Heart left ventricle (tissue), 13 donors: Measurements from ENCODE around the gene C14orf180.

Experiments
- CTCF ChIP-seq, 12 donors: fragments of 200-600 bp; sonication (generic) in 4 of 12; IDR thresholded peaks; one replicate each; pipeline versions ENCODE4 v1.5.0 to v1.8.0; 2018 to 2022; ENCODE audit warnings: antibody characterized with exemption in 12 of 12, mild to moderate bottlenecking in 5 of 12
- POLR2A ChIP-seq, 2 donors: fragments of 450-650 bp; IDR thresholded peaks; one replicate each; pipeline ENCODE4 v1.6.1; 2017; ENCODE audit warnings: antibody characterized with exemption in 2 of 2, mild to moderate bottlenecking in 2 of 2, moderate library complexity in 2 of 2
- donor health status: ischemic (EF 13 %, LVEDD 7.1; RV severe dilation, severe dysfunction).
- donor health status: DM: no; HTN: yes; CAD: no.
- donor health status: DM: no; HTN: no; CAD: no.
- donor health status: ischemic (EF 25% LVEDD 6.9; RV normal size, moderate dysfunction).
- donor health status: ischemic (EF 25% LVEDD 5.7; RV mildly dilated, moderate dysfunction).
- donor health status: ischemic (EF 35%, LVEDD 5.7; RV mildly dilated, moderate dysfunction).
- donor health status: nonischemic (EF 11% LVEDD 7.7; RV severe dilation, severe dysfunction).
- donor health status: DM: yes; HTN: yes; CAD: no.
- donor health status: PGD.
- donor health status: ischemic (EF 29% LVEDD 5.4; RV normal size, mild dysfunction).
- donor health status: nonischemic (EF 23%, LVEDD 6.1; RV moderate dilation, normal function).

- TF ChIP-seq CTCF (IDR thresholded peaks at IDR 0.05) (no peak), POLR2A (IDR thresholded peaks at IDR 0.05) (no peak)
Observed at GRCh38 chr14:104530646-104531045, 48.9 kb upstream of the C14orf180 start.
